SU-DHL-6 (cell line): ENCODE measurements around the gene ODAM.

Experiments
- EZH2phosphoT487 ChIP-seq: fragments of 200-600 bp; sonication (generic), shearing (Covaris generic); conservative IDR thresholded peaks from 2 replicates; pipeline ENCODE4 v1.6.1; 2018; ENCODE audit warnings: mild to moderate bottlenecking, antibody characterized with exemption, low read length, moderate library complexity, mixed read lengths
- TF ChIP-seq, protein P1 (sequence below): fragments of 200-600 bp; sonication (generic); IDR thresholded peaks from one replicate; pipeline ENCODE4 v1.5.1; 2017; ENCODE audit warnings: antibody characterized with exemption, mild to moderate bottlenecking, low read length, moderate library complexity; ENCODE audit not compliant: insufficient read depth, poor library complexity, severe bottlenecking

DNA sequence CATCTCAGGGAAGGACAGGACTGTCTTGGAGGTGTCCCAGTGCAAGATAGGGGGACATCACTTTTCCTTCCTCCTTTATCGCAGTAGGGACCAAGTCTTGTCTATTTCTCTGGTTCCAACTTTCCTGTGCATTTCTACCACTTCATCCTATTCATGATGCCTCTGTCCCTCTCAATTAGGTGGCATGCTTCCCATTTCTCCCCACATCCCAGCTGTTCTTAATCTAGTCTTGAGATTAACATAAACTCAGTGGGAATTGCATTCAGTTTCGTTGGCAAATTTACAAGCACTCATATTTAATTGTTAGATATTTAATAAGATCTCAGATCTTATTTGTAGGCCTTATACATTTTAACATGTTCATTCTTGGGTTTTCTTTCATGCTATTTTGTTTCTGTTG lies 15.7 kb upstream of the ODAM start:
- TF ChIP-seq, protein P1, sequence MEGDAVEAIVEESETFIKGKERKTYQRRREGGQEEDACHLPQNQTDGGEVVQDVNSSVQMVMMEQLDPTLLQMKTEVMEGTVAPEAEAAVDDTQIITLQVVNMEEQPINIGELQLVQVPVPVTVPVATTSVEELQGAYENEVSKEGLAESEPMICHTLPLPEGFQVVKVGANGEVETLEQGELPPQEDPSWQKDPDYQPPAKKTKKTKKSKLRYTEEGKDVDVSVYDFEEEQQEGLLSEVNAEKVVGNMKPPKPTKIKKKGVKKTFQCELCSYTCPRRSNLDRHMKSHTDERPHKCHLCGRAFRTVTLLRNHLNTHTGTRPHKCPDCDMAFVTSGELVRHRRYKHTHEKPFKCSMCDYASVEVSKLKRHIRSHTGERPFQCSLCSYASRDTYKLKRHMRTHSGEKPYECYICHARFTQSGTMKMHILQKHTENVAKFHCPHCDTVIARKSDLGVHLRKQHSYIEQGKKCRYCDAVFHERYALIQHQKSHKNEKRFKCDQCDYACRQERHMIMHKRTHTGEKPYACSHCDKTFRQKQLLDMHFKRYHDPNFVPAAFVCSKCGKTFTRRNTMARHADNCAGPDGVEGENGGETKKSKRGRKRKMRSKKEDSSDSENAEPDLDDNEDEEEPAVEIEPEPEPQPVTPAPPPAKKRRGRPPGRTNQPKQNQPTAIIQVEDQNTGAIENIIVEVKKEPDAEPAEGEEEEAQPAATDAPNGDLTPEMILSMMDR, result no peak
- no peak for TF ChIP-seq EZH2phosphoT487
